GM21381 (cell line): ENCODE results near the gene PSG7.
"Not testable (repeated sequence)": the region's sequence is repeated elsewhere in the genome, so short reads cannot be mapped to it uniquely, and the experiment has no call there.

Experiments
- ATAC-seq: cut with Tn5 transposase; IDR thresholded peaks from one replicate; pipeline ENCODE4 v1.9.1; 2021; ENCODE audit warnings: mild to moderate bottlenecking, moderate library complexity; ENCODE audit not compliant: unreplicated experiment

Gene PSG7

GRCh38 chr19:42916931-42917330 lies 20.1 kb downstream of the PSG7 start:
- ATAC-seq: not testable (repeated sequence)

- not testable (repeated sequence) for ATAC-seq
Observed at GRCh38 chr19:42913516-42913915, 23.5 kb downstream of the PSG7 start.

- ATAC-seq: not testable (repeated sequence)
Observed at GRCh38 chr19:42912941-42913340, 24.1 kb downstream of the PSG7 start.

DNA sequence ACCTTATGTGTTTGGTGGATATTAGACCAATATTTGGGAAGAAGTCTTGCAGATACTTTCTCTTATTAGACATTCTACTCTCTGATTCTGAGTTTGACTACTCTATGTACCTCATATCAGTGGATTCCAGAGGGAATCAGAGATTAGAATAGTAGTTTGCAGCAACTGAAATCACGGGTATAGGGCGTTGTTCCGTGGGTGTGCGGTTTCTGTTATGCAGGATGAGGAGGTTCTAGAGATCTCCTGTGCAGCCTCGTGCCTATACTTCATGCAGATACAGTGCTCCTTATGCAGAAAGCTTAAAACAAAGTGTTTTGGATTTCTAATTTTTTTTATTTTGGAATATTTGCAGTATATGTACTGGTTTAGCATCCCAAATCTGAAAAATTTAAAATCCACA lies 25.3 kb downstream of the PSG7 start:
- ATAC-seq: not testable (repeated sequence)

GRCh38 chr19:42906162-42906561 lies 30.8 kb downstream of the PSG7 start:
- not testable (repeated sequence) for ATAC-seq

DNA sequence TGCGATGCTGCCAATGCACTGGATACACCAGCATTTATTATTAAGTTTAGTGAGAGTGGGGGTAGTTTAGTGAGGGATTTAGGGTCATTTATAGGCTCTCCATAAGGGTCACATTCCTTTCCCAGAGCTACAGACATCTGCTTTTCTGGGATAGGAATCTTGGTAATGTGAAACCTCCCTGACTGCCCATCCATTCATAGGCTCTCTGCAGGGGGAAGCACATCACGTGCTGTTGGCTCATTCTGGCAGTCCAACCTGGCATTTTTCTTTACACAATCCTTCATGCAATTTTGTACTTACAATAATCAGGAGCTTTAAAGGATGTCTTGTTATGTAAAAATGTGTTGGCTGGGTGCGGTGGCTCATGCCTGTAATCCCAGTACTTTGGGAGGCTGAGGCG lies 36.4 kb downstream of the PSG7 start:
- not testable (repeated sequence) for ATAC-seq

- ATAC-seq: not testable (repeated sequence)
Observed at GRCh38 chr19:42899674-42900073, 37.3 kb downstream of the PSG7 start.

- not testable (repeated sequence) for ATAC-seq
Observed at GRCh38 chr19:42899110-42899509, 37.9 kb downstream of the PSG7 start.

DNA sequence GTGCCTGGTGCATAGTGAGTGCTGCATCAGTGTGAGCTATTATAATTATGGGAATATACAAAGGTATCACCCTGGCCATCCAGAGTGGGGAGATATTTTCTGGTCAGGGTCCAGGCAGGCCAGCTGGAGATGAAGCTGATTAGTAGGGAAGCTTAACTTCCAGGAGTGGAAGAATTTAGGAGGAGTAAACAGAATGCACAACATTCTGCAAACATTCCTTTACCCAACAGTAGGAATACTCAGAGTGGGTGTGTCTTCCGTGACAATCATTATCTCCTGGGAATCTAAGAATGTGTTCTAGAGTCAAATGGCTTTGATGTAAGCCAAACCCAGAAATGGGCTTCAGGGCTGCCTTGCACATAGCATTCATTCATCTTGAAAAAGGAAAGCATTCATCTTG lies 38.4 kb downstream of the PSG7 start:
- ATAC-seq: not testable (repeated sequence)

GRCh38 chr19:42897729-42898128 lies 39.3 kb downstream of the PSG7 start:
- not testable (repeated sequence) for ATAC-seq

DNA sequence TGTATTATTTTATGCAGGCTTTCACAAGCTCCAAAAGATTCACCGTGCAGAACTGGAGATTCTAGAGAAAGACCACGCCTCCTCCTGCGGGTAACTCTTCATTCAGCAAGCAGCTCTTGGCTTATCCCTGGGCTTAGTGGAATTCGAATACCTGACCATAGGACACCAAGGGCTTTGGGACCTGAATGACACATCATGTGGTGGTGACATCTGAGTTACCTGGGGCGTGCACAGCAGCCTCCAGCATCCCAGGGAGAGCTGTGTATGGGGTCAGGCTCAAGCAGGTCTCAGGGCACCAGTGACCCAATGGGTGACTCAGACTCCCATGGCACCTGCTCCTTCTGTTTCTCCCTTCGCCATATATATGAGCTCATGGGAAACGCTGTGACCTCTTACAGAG lies 46.6 kb downstream of the PSG7 start:
- ATAC-seq: not testable (repeated sequence)

GRCh38 chr19:42887876-42888445 lies 49.0 kb downstream of the PSG7 start:
- ATAC-seq: not testable (repeated sequence)

DNA sequence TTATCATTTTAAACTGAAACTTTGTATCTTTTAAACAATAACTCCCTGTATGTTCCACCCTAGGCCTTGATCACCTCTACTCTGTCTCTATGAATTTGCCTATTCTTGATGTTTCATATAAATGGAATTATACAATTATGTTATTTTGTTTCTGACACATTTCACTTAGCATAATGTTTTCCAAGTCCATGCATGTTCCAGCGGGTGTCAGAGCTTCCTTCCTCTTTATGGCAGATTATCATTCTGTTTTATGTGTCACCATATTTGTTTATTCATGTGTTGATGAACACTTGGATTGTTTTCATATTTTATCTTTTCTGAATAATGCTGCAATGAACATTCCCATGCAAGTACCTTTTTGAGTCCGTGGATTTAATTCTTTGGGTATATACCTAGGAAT lies 54.3 kb downstream of the PSG7 start:
- not testable (repeated sequence) for ATAC-seq

- not testable (repeated sequence) for ATAC-seq
Observed at GRCh38 chr19:42882010-42882409, 55.0 kb downstream of the PSG7 start.

GRCh38 chr19:42881279-42881678 lies 55.7 kb downstream of the PSG7 start:
- not testable (repeated sequence) for ATAC-seq

GRCh38 chr19:42880621-42881020 lies 56.4 kb downstream of the PSG7 start:
- not testable (repeated sequence) for ATAC-seq

DNA sequence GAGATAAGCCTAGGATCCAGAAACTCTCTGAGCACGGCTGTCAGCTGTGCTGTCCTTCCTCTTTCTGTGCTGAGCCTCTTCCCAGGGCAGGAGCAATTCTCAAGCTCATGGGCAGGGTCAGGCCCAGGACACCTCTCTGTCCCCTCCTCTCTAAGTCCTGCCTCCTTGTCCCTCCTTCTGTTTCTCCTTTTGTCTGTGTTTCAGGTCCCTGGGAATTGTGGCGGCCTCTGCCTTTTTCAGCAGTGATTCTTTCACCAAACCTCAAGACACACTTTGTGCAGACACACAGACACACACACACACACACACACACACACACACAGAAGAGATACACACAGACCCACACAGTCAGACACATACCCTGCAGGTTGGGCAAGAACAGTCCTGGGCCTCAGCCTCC lies 57.4 kb downstream of the PSG7 start, which contains the start of gene PSG1:
PSG1 (minus strand) TSS at position 101 of the 400 bp plus-strand sequence. CDS start 132 bp downstream, outside the sequence.
- ATAC-seq: no peak

- ATAC-seq: not testable (repeated sequence)
Observed at GRCh38 chr19:42876596-42876995, 60.4 kb downstream of the PSG7 start.

- ATAC-seq: not testable (repeated sequence)
Observed at GRCh38 chr19:42875881-42876280, 61.1 kb downstream of the PSG7 start.

DNA sequence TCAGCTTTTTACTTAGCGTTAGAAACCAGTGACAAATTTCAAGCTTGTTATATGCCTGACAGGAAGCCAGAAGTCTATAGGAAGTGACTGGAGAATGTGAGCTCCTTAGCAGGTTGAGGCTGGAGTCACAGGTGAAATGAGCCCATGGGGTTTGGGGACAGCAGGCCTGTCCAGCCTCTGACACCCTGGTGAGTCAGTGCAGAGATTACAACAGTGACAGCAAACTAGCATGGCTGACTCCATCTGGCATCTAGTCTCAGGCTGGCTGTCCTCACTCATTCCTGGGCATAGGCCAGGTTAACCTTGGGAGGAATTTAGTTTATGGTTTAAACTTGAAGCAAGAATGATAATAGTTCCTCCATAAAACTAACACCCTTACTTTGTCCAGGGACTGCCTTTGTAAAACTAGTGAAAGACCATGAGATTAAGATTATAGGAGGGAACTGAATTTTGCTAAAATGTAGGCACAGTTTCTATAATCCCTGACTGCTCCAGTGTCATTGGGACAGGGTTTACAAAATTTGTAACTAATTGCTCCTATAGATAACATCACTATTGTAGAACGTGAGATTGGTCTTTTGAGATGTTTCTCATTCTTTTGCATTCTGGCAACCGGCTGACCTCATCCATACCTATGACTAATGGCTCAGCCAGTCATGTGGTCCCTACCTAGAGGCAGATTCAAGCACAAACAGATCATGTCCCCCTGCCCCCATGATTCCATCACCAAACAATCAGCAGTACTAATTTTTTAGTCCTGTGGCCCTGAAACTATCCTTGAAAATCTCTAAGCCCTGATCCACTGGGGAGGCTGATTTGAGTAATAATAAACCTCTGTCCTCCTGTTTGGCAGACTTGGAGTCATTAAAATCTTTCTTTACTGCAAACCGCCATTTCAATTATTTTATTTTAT lies 61.9 kb downstream of the PSG7 start:
- not testable (repeated sequence) for ATAC-seq

DNA sequence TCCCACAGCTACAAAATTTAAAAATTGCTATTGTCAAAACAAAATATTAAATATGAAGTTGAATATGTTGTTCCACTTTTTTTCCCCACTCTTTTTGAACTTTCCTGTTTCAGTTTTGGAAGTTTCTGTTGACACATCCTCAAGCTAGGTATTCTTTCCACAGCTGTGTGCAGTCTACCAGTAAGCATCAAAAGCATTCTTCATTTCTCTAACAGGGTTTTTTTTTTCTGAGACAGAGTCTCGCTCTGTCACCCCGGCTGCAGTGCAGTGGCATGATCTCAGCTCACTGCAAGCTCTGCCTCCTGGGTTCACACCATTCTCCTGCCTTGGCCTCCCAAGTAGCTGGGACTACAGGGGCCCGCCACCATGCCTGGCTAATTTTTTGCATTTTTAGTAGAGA lies 62.9 kb downstream of the PSG7 start:
- ATAC-seq: not testable (repeated sequence)
